ACC112 (cell line): Measurements from ENCODE around the gene PRKCE.

Experiments
- H2AFZ ChIP-seq: fragments of 200-600 bp; sonication (generic); one replicate; pipeline ENCODE4 v1.6.0; 2017; ENCODE audit warnings: antibody characterized with exemption, low read length; ENCODE audit not compliant: unreplicated experiment
- H3K27ac ChIP-seq: fragments of 200-600 bp; sonication (generic); 2 replicates; pipeline ENCODE4 v1.5.1; 2014; ENCODE audit warnings: low read depth, mild to moderate bottlenecking, antibody characterized with exemption, low read length, moderate library complexity
- H3K27me3 ChIP-seq: fragments of 200-600 bp; sonication (generic); 2 replicates; pipeline ENCODE4 v1.6.1; 2014; ENCODE audit warnings: mild to moderate bottlenecking, antibody characterized with exemption, low read length, moderate library complexity, mixed read lengths; ENCODE audit not compliant: insufficient read depth
- H3K36me3 ChIP-seq: fragments of 200-600 bp; sonication (generic); 2 replicates; pipeline ENCODE4 v1.6.1; 2016; ENCODE audit warnings: mild to moderate bottlenecking, antibody characterized with exemption, low read length, moderate library complexity, mixed read lengths; ENCODE audit not compliant: insufficient read depth
- H3K4me1 ChIP-seq: fragments of 200-600 bp; sonication (generic); one replicate; pipeline ENCODE4 v1.6.1; 2016; ENCODE audit warnings: low read length, mixed read lengths; ENCODE audit not compliant: insufficient read depth, unreplicated experiment, control insufficient read depth
- H3K4me3 ChIP-seq: fragments of 200-600 bp; sonication (generic); 2 replicates; pipeline ENCODE4 v1.5.1; 2014; ENCODE audit warnings: mild to moderate bottlenecking, low read depth, low read length
- H3K79me2 ChIP-seq: fragments of 200-600 bp; sonication (generic); one replicate; pipeline ENCODE4 v1.6.0; 2016; ENCODE audit warnings: low read length; ENCODE audit not compliant: control insufficient read depth, unreplicated experiment, insufficient read depth

PRKCE gene

DNA sequence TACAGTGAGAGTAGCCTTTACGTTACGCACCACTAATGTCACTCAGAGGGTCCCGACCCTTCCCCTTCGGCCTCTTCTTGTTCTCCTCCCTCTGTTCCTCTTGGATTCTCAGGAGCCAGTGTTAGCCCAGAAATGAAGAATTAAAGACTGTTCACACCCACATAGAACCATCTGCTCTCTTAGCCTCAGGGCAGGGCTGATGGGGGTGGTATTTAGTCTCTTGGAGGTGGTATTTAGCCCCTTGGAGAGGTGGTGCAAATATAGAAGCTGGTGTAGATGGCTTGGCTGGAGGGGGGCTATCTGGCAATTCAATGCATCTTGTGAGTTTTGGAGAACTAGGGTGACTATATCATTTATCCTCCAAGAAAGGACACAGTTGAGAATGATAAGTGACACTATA lies 286.5 kb downstream of the PRKCE start:
- Histone ChIP-seq H3K79me2 (no peaks in the 10 kb centered on the region), H3K4me1 (peaks cover 38% of the 10 kb centered on the region), H3K4me3 (no peak overlapping the region), H3K36me3 (no peaks in the 10 kb centered on the region), H2AFZ (no peak overlapping the region), H3K27me3 (no peaks in the 10 kb centered on the region), H3K27ac (peak overlapping the region; percentile 90)

DNA sequence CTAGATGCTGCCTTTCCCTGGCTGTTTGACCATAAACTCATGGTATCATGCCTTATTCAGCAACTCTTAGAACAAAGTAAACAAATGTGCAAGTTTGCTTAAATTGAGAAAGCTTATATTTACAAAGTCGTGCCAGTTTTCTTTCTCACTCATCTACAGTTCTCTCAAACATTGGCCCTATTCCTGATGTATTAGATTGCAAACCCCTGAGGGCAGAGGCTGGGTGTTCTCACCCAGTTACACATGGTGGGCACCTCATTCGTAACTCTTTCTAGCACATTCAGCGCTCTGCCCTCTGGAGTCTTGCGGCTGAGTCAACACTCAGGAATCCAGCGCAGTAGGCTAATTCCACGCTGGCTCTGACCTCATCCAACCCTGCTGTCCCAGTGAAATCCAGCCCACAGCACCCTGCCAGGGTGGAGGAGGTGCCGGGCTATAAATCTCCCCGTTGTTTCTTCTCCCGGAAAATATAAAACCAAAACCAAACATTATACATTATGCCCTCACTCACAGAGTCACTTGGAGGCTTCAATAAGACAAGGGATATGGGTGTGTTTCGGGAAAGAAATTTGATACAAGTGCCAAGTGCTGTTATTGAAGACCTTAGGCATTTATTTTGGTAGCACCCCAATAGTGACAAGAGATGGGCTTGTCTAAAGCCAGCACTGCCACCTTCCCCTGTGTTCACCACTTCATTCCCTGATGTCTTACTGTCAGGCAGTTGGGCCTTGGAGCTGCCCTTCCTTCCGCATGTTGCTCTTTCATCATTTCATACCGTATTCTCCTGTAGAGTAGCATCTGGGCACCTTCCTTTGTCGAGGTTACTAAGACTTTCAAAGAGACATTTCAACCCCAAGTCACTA lies 287.4 kb downstream of the PRKCE start:
- Histone ChIP-seq H3K4me3 (peak overlapping the region; percentile 46), H3K36me3 (no peaks in the 10 kb centered on the region), H2AFZ (peak overlapping the region; percentile 80), H3K27ac (peak overlapping the region; percentile 90), H3K79me2 (no peaks in the 10 kb centered on the region), H3K27me3 (no peaks in the 10 kb centered on the region), H3K4me1 (peaks cover 47% of the 10 kb centered on the region)

DNA sequence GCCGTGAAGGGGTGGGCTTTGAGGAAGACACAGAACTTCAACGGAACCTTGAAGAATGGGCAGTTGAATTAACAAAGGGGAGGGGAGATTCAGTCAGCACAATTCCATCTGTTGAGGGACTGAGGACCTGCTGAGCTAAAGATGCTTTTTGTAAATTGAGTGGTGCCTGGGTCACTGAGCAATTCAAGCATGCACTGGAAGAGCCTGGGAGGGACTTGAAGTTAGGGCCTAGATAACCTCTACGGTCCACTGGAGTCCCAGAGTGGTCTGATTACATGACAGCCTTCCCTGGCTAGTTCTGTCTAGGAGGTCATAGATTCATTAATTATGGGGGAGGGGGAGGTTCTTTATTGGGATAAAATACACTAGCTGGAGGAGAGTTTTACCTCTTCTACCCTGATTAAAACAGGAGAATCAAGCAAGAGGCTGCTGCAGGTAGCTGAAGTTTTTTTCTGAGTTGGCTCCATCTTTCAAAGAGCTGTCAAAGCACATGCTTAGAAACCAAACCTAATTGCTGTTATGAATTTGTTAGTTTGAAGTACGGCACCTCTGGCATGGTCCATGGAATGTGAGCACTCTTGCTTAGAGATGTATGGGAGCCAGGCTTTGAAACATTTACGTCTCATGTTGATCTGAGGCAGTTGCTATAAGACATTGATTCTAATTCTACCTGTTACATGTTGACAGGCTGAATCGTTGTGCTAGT lies 290.2 kb downstream of the PRKCE start:
- Histone ChIP-seq H3K4me3 (no peak overlapping the region), H3K79me2 (no peaks in the 10 kb centered on the region), H3K27me3 (no peaks in the 10 kb centered on the region), H2AFZ (no peak overlapping the region), H3K36me3 (no peaks in the 10 kb centered on the region), H3K4me1 (peaks cover 61% of the 10 kb centered on the region), H3K27ac (no peak overlapping the region)

DNA sequence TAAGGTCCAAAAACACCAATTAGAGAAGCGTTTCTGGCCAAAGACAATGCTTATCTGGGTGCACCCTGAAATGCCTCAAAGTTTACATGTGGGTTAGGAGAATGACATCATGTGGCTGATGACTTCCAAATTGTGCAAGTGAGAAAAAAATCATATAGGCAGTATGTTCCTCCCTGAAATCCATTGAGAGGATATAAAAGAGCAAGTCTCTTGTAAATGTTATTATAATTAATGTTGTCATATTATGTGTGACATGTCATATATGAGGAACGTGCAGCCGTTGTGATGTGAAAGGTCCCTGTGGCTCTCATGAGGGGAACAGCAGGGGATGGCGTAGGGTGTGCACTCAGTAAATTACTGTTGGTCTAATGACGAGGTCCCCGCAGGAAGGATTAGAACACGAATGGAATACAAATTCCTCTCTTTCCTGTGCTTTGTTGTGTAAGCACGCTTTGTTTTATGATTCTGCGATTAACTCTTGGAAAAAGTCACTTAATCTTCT lies 290.8 kb downstream of the PRKCE start:
- Histone ChIP-seq H3K4me3 (no peak overlapping the region), H3K27ac (no peak overlapping the region), H3K4me1 (peaks cover 63% of the 10 kb centered on the region), H3K36me3 (no peaks in the 10 kb centered on the region), H3K79me2 (no peaks in the 10 kb centered on the region), H3K27me3 (no peaks in the 10 kb centered on the region), H2AFZ (no peak overlapping the region)

DNA sequence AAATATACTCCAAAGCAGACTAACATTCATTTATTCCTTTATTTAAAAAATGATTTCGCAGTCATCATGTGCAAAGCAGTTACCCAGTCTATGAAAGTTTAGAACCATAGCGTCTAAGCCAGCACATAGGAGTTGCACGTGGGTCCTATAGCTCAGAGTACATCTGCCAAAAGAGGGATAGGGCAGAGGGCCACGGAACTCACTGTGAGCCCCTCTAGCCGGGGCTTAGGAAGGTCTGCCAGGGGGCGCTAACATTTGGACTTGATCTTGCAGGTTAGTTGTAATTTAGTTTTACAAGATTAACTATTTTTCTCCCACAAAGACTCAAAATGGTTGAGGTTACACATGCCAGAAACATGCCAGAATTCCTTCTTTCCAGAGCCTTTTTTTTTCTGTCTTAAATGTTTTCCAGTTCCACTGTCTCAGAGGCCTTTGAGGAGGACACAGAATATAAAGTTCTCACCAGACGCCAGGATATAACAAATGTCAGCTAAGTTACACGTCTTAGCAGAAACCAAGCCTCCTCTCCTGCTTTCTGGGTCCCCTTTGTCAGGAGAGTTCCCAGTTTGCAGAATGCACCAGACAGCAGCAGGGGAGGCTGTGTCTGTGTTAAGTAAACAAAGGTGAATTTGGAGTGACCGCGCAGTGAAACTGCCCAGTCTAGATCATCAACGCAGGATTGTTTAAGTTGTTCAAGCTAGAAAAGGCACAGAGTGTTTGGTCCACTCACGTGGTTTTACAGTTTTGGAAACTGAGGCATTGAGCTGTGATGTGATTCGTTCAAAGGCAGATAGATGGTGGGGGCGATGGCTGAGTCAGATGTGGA lies 292.0 kb downstream of the PRKCE start:
- H3K4me3 ChIP-seq = no peak overlapping the region
- H3K4me1 ChIP-seq = peaks cover 54% of the 10 kb centered on the region
- no peak overlapping the region for H2AFZ ChIP-seq
- H3K79me2 ChIP-seq = no peaks in the 10 kb centered on the region
- no peaks in the 10 kb centered on the region for H3K27me3 ChIP-seq
- no peaks in the 10 kb centered on the region for H3K36me3 ChIP-seq
- no peak overlapping the region for H3K27ac ChIP-seq

DNA sequence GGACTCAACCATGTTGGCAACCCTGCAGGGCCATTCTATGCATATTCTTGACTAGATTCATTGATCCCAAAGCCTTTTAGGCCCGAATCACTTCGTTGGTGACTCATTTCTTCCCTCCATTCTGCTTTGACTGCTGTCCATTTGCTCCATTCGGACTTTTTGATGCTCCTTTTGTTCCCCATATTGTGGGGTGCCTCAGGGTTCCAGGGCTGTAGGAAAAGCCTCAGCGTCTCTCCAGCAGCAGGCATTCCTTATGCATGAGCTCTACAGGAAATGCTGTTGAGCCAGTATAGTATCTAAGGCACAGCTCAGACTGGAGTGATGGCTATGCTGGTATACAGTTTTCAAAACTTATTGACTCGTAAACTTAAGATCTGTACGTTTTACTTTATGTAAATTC lies 292.6 kb downstream of the PRKCE start:
- H3K79me2 ChIP-seq = no peaks in the 10 kb centered on the region
- H3K4me1 ChIP-seq = peaks cover 50% of the 10 kb centered on the region
- no peaks in the 10 kb centered on the region for H3K27me3 ChIP-seq
- H3K36me3 ChIP-seq = no peaks in the 10 kb centered on the region
- peak overlapping the region; percentile 23; the same call in 1 of the 2 replicates for H3K27ac ChIP-seq
- no peak overlapping the region for H3K4me3 ChIP-seq
- no peak overlapping the region for H2AFZ ChIP-seq

DNA sequence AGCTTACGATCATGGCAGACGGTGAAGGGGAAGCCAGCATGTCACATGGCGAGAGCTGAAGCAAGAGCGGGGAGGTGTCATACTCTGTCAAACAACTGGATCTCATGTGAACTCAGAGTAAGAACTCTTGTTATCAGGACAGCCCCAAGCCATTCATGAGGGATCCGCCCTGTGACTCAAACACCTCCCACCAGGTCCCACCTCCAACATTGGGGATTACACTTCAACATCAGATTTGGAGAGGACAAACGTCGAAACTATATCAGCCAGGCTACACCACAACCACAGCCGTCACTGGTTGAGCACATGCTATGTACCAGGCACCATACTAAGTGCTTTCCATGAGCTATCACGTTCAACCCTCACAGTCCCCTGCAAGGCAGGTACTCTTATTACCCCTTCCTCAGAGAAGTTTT lies 293.8 kb downstream of the PRKCE start:
- H2AFZ ChIP-seq = no peak overlapping the region
- H3K79me2 ChIP-seq = no peaks in the 10 kb centered on the region
- peaks cover 46% of the 10 kb centered on the region for H3K4me1 ChIP-seq
- H3K4me3 ChIP-seq = no peak overlapping the region
- no peaks in the 10 kb centered on the region for H3K27me3 ChIP-seq
- no peak overlapping the region for H3K27ac ChIP-seq
- no peaks in the 10 kb centered on the region for H3K36me3 ChIP-seq

DNA sequence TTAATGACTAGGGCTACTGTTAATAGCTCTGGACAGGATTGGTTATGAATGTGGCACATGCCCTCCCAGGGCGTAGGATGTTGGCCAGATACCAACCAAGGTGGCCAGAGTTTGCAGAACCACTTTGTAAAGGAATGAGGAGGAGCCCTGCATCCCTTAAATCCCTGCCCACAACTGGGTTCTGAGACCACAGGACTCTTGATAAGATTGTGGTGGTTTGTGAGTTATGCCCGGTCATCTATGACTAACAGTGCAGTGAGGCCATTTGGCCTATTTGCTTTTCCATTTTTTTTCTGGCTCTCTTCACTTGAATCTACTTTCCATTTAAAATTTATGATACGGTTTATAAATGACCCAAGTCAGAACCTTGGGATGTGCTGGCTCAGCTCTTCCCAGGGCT lies 294.5 kb downstream of the PRKCE start:
- H3K27ac ChIP-seq = peak overlapping the region; percentile 54
- H3K79me2 ChIP-seq = no peaks in the 10 kb centered on the region
- no peak overlapping the region for H2AFZ ChIP-seq
- H3K4me1 ChIP-seq = peaks cover 46% of the 10 kb centered on the region
- H3K4me3 ChIP-seq = no peak overlapping the region
- H3K36me3 ChIP-seq = no peaks in the 10 kb centered on the region
- no peaks in the 10 kb centered on the region for H3K27me3 ChIP-seq

DNA sequence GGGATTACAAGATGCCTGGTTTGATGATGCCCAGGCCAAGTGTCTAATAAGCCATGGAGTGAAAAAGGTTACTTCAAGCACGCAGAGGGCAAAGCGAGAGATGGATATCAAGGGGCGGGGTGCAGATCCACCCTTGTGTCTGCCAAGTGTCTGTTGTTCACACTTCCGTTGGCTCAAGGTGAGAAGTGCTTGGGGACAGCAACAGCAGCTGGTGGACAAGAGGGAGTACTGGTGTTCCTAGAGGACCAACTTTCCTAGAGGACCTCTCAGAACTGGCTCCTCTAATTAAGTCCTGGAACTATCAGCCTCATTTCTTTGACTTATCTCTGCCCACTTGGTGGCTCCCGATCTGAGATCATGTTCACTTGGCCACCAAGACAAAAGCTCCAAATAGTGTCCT lies 299.1 kb downstream of the PRKCE start:
- Histone ChIP-seq H3K36me3 (no peaks in the 10 kb centered on the region), H3K79me2 (no peaks in the 10 kb centered on the region), H2AFZ (no peak overlapping the region), H3K4me1 (peaks cover 15% of the 10 kb centered on the region), H3K4me3 (no peak overlapping the region), H3K27me3 (no peaks in the 10 kb centered on the region), H3K27ac (no peak overlapping the region)

DNA sequence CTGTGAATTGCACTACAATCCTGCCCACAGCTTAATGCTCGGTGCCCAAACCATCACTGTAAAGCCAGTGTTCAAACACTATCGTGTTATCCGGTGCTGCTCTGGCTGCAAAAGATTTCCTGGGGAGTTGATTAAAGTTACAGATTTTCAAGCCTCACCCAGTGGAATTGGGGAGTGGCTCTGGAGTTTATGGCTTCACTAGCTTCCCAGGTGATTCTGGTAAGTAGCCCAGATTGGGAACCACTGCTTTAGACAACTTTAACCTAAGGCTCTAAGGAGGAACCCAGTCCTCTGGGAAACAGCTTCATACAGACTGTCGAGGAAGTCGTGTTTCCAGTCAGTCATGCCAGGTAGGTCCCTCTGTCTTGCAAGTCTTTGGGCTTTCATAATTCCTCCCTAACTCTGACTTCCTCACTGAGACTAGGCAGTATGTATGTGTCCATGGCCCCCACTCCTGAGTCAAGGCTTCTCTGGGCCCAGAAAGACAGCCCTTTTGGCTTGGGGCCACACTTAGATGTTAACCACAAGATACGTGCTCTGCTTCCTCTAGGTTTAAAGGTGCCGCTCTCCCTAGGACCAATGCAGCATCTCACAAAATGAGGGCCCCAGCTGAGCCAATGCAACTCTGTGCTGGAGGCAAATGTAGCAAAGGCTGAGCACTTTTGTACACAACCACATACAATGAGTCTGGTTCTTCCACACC lies 299.7 kb downstream of the PRKCE start:
- Histone ChIP-seq H3K4me3 (no peak overlapping the region), H3K36me3 (no peaks in the 10 kb centered on the region), H3K79me2 (no peaks in the 10 kb centered on the region), H3K4me1 (peaks cover 9% of the 10 kb centered on the region), H2AFZ (no peak overlapping the region), H3K27ac (no peak overlapping the region), H3K27me3 (no peaks in the 10 kb centered on the region)
